Calu3 (cell line): ENCODE results near the gene CD160. TPM values are rescaled to one million over a fixed set of nuclear protein-coding genes. Genes with fewer than 3 reads are reported as not detected.
A peak's percentile ranks its signal among the peaks of the same experiment; 100 is the strongest.

Experiments used
- BruUV-seq: library from RNA; stranded (reverse); fragments of 400-500 nt; replicated peaks from 2 replicates; lab custom pipeline; 2021; lab: Mats Ljungman, UMichigan
- CTCF ChIA-PET: fragments of 300-600 bp; sonication (Branson Sonifier 250); formaldehyde crosslinking; loops from one replicate; lab custom pipeline; 2022; ENCODE audit warnings: antibody characterized with exemption; lab: Charles Lee
- DNase-seq: peaks from one replicate; pipeline ENCODE4 v3.0.0; 2022
- H3K27ac Mint-ChIP-seq: one replicate; pipeline ENCODE4 v1.8.0; 2022; ENCODE audit warnings: mixed read lengths; ENCODE audit not compliant: unreplicated experiment
- H3K27me3 Mint-ChIP-seq: one replicate; pipeline ENCODE4 v1.8.0; 2022; ENCODE audit warnings: mixed read lengths; ENCODE audit not compliant: unreplicated experiment
- H3K36me3 Mint-ChIP-seq: one replicate; pipeline ENCODE4 v1.8.0; 2022; ENCODE audit warnings: mild to moderate bottlenecking, moderate library complexity, mixed read lengths; ENCODE audit not compliant: insufficient read depth, unreplicated experiment
- H3K4me1 Mint-ChIP-seq: one replicate; pipeline ENCODE4 v1.8.0; 2022; ENCODE audit warnings: mild to moderate bottlenecking, low read depth, mixed read lengths; ENCODE audit not compliant: unreplicated experiment
- H3K4me3 Mint-ChIP-seq: one replicate; pipeline ENCODE4 v1.8.0; 2022; ENCODE audit warnings: mild to moderate bottlenecking, low read depth, moderate library complexity, mixed read lengths; ENCODE audit not compliant: unreplicated experiment
- H3K9me3 Mint-ChIP-seq: one replicate; pipeline ENCODE4 v1.8.0; 2022; ENCODE audit warnings: low read depth, mixed read lengths; ENCODE audit not compliant: unreplicated experiment
- intact Hi-C: fragments of 100-400 bp; cut with micrococcal nuclease; formaldehyde crosslinking; loops from one replicate; pipeline ENCODE4 v1.10.0; 2022; ENCODE audit not compliant: unreplicated experiment
- total RNA-seq: library from RNA; stranded (reverse); gene quantifications from 2 replicates; pipeline ENCODE4 v1.2.3, GENCODE V29; 2022
- TF ChIP-seq, protein P1 (sequence below): fragments of 200-600 bp; IDR thresholded peaks from one replicate; pipeline ENCODE4 v1.8.0; 2022; ENCODE audit warnings: antibody characterized with exemption; ENCODE audit not compliant: unreplicated experiment

Gene CD160
- total RNA-seq, 1 experiment from 2014 or later = not detected

GRCh38 chr1:145702826-145703225, 16.5 kb upstream of the CD160 start:
- BruUV-seq = no TSS peak
- Mint-ChIP-seq H3K27me3 (no peaks in the 10 kb centered on the region), H3K9me3 (no peaks in the 10 kb centered on the region), H3K27ac (no peak overlapping the region), H3K4me1 (peaks cover 24% of the 10 kb centered on the region), H3K36me3 (no peaks in the 10 kb centered on the region), H3K4me3 (no peak overlapping the region)
- no peak for DNase-seq
- intact Hi-C loops = no loop called here
- CTCF ChIA-PET = no interaction called here
- TF ChIP-seq, protein P1, sequence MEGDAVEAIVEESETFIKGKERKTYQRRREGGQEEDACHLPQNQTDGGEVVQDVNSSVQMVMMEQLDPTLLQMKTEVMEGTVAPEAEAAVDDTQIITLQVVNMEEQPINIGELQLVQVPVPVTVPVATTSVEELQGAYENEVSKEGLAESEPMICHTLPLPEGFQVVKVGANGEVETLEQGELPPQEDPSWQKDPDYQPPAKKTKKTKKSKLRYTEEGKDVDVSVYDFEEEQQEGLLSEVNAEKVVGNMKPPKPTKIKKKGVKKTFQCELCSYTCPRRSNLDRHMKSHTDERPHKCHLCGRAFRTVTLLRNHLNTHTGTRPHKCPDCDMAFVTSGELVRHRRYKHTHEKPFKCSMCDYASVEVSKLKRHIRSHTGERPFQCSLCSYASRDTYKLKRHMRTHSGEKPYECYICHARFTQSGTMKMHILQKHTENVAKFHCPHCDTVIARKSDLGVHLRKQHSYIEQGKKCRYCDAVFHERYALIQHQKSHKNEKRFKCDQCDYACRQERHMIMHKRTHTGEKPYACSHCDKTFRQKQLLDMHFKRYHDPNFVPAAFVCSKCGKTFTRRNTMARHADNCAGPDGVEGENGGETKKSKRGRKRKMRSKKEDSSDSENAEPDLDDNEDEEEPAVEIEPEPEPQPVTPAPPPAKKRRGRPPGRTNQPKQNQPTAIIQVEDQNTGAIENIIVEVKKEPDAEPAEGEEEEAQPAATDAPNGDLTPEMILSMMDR = no peak

- CTCF ChIA-PET = interaction anchor here (1.2 kb wide), 1 partner anchor 16 kb away, joined by 3 read pairs; no protein-coding TSS in a partner anchor
- intact Hi-C loops = no loop called here
- H3K36me3 Mint-ChIP-seq = no peaks in the 10 kb centered on the region
- no peaks in the 10 kb centered on the region for H3K27me3 Mint-ChIP-seq
- H3K4me3 Mint-ChIP-seq = no peak overlapping the region
- no peak overlapping the region for H3K27ac Mint-ChIP-seq
- peaks cover 3% of the 10 kb centered on the region for H3K9me3 Mint-ChIP-seq
- TF ChIP-seq, protein P1 = no peak
- peaks cover 31% of the 10 kb centered on the region for H3K4me1 Mint-ChIP-seq
- no peak for DNase-seq
- no TSS peak for BruUV-seq
Observed at GRCh38 chr1:145705622-145706021, 13.7 kb upstream of the CD160 start.

- Mint-ChIP-seq H3K4me1 (peaks cover 36% of the 10 kb centered on the region), H3K36me3 (no peaks in the 10 kb centered on the region), H3K27ac (no peak overlapping the region), H3K9me3 (peaks cover 3% of the 10 kb centered on the region), H3K27me3 (no peaks in the 10 kb centered on the region), H3K4me3 (no peak overlapping the region)
- intact Hi-C loops = no loop called here
- CTCF ChIA-PET = no interaction called here
- TF ChIP-seq, protein P1 = no peak
- peak; percentile 22 for DNase-seq
- BruUV-seq = TSS peak; percentile 26
Observed at GRCh38 chr1:145706086-145706664, 13.1 kb upstream of the CD160 start.

GRCh38 chr1:145707183-145707867, 12.0 kb upstream of the CD160 start, which contains the start of gene PDZK1:
Gene PDZK1 (minus strand): TSS chr1:145707368. CDS start chr1:145688021, 19,347 bp downstream.
- H3K9me3 Mint-ChIP-seq = peaks cover 3% of the 10 kb centered on the region
- peak within 1 kb of the TSS; percentile 4 for H3K4me3 Mint-ChIP-seq
- H3K36me3 Mint-ChIP-seq = no peaks in the 10 kb centered on the region
- no TSS peak for BruUV-seq
- H3K27ac Mint-ChIP-seq = no peak within 1 kb of the TSS
- CTCF ChIA-PET = interaction anchor here (0.6 to 0.9 kb wide), 3 partner anchors 11 to 74 kb away, joined by 3 to 4 read pairs (median 3); no protein-coding TSS in a partner anchor
- DNase-seq = peak; percentile 37
- intact Hi-C loops = no loop called here
- peaks cover 45% of the 10 kb centered on the region for H3K4me1 Mint-ChIP-seq
- no peaks in the 10 kb centered on the region for H3K27me3 Mint-ChIP-seq
- TF ChIP-seq, protein P1 = no peak
